K562 (cell line): ENCODE results near the gene EPHB2. TPM values are rescaled to one million over a fixed set of nuclear protein-coding genes. Genes with fewer than 3 reads are reported as not detected.

ENCODE experiments used
- ATAC-seq: fragments of 200-7000 bp; cut with Tn5 transposase; 3 replicates; pipeline ENCODE4 v1.9.1; 2020; ENCODE audit warnings: moderate library complexity
- BruUV-seq: library from RNA; stranded (reverse); fragments of 400-500 nt; replicated peaks from 2 replicates; lab custom pipeline; 2021; lab: Mats Ljungman, UMichigan
- CTCF ChIA-PET: fragments of 300-600 bp; formaldehyde crosslinking; extraction: SDS; loops from one replicate; lab custom pipeline; 2021; ENCODE audit warnings: low intra/inter-chr PET ratio; lab: Yijun Ruan, JAX
- POLR2A ChIA-PET: fragments of 300-600, 350-650 bp; sonication (Branson Sonifier 250); formaldehyde crosslinking; extraction: SDS; loops from one replicate; lab custom pipeline; 2021; ENCODE audit warnings: antibody characterized with exemption, inconsistent platforms; lab: Yijun Ruan, JAX
- DNase-seq, 4 experiments: peaks; one replicate each; pipeline versions ENCODE4 v3.0.0 to v3.0.0-alpha.2; 2011 to 2018; ENCODE audit warnings: low spot score in 3 of 4, mixed read lengths in 3 of 4; ENCODE audit errors: extremely low read depth in 1 of 4
- FAIRE-seq: peaks from 2 replicates; lab custom pipeline; 2011; peaks lifted over from hg19 to GRCh38; lab: Jason Lieb, UNC
- H2AFZ ChIP-seq: 2 replicates; pipeline ENCODE4 v1.6.0; 2011; ENCODE audit warnings: low read depth, low read length, control low read depth, inconsistent platforms
- H3K27ac ChIP-seq: fragments of 200-600 bp; 3 replicates; pipeline ENCODE4 v1.8.0; 2011; ENCODE audit warnings: low read depth, mild to moderate bottlenecking, control low read depth, inconsistent platforms, low read length, moderate library complexity, mixed read lengths; ENCODE audit errors: extremely low read depth
- H3K27me3 ChIP-seq, 2 experiments: fragments of 300-600 bp in 1 of 2; 2 replicates in 1 of 2; 3 replicates in 1 of 2; pipeline versions ENCODE4 v1.6.0 to v1.8.0; 2011; ENCODE audit warnings: inconsistent platforms in 2 of 2, low read length in 2 of 2, mild to moderate bottlenecking in 1 of 2, mixed read lengths in 1 of 2, moderate library complexity in 1 of 2; ENCODE audit not compliant: control insufficient read depth in 2 of 2, insufficient read depth in 2 of 2
- H3K36me3 ChIP-seq: fragments of 300-600 bp; 3 replicates; pipeline ENCODE4 v1.8.0; 2011; ENCODE audit warnings: mild to moderate bottlenecking, low read length, inconsistent platforms; ENCODE audit not compliant: control insufficient read depth, insufficient read depth
- H3K4me1 ChIP-seq, 2 experiments: fragments of 200-600 bp in 1 of 2; replicated peaks in 1 of 2; 2 replicates in 1 of 2; 3 replicates in 1 of 2; pipeline versions ENCODE4 v1.5.1 to v1.8.0; 2011; ENCODE audit warnings: inconsistent platforms in 2 of 2, low read length in 2 of 2, mild to moderate bottlenecking in 1 of 2, mixed read lengths in 1 of 2, moderate library complexity in 1 of 2; ENCODE audit not compliant: control insufficient read depth in 2 of 2, insufficient read depth in 2 of 2
- H3K4me2 ChIP-seq: 2 replicates; pipeline ENCODE4 v1.6.1; 2011; ENCODE audit warnings: low read length, control low read depth, inconsistent platforms, mixed read lengths; ENCODE audit not compliant: insufficient read depth
- H3K4me3 ChIP-seq: fragments of 200-600 bp; sonication (generic), shearing (Covaris generic); 2 replicates; pipeline ENCODE4 v1.5.1; 2016; ENCODE audit warnings: control low read depth, inconsistent platforms
- H3K79me2 ChIP-seq: fragments of 200-600 bp; 3 replicates; pipeline ENCODE4 v1.8.0; 2011; ENCODE audit warnings: low read length, inconsistent platforms; ENCODE audit not compliant: control insufficient read depth, insufficient read depth
- H3K9ac ChIP-seq, 2 experiments: 2 replicates each; pipeline versions ENCODE4 v1.6.0 to v1.6.1; 2011; ENCODE audit warnings: low read depth in 2 of 2, low read length in 2 of 2, control low read depth in 1 of 2, inconsistent platforms in 1 of 2, mild to moderate bottlenecking in 1 of 2, mixed read lengths in 1 of 2; ENCODE audit not compliant: insufficient read depth in 1 of 2
- H3K9me1 ChIP-seq: one replicate; pipeline ENCODE4 v1.6.0; 2011; ENCODE audit warnings: inconsistent platforms, mild to moderate bottlenecking, low read length, moderate library complexity; ENCODE audit not compliant: control insufficient read depth, insufficient read depth
- H3K9me3 ChIP-seq: replicated peaks from 2 replicates; pipeline ENCODE4 v1.5.1; 2011; ENCODE audit warnings: low read depth, low read length, inconsistent platforms; ENCODE audit not compliant: control insufficient read depth, insufficient read depth
- H4K20me1 ChIP-seq: replicated peaks from 2 replicates; pipeline ENCODE4 v1.6.1; 2011; ENCODE audit warnings: low read length, inconsistent platforms, mixed read lengths; ENCODE audit not compliant: control insufficient read depth, insufficient read depth
- BMI1 ChIP-seq: fragments of 150-350 bp; IDR thresholded peaks from 2 replicates; pipeline ENCODE4 v1.6.1; 2014; ENCODE audit warnings: low read length
- CCNT2 ChIP-seq: IDR thresholded peaks from 2 replicates; pipeline ENCODE4 v1.6.1; 2011; ENCODE audit warnings: borderline replicate concordance, low read depth, mild to moderate bottlenecking, moderate library complexity, mixed read lengths, low read length; ENCODE audit not compliant: insufficient read length; ENCODE audit errors: extremely low read depth
- COPS2 ChIP-seq: fragments of 450-650 bp; conservative IDR thresholded peaks from 2 replicates; pipeline ENCODE4 v1.6.1; 2016; ENCODE audit warnings: mild to moderate bottlenecking, moderate library complexity
- E2F6 ChIP-seq, 2 experiments: IDR thresholded peaks; 2 replicates each; pipeline ENCODE4 v1.6.1; 2011; ENCODE audit warnings: borderline replicate concordance in 1 of 2, control low read depth in 1 of 2, low read depth in 1 of 2, low read length in 1 of 2, mild to moderate bottlenecking in 1 of 2, mixed read lengths in 1 of 2, moderate library complexity in 1 of 2; ENCODE audit not compliant: insufficient read depth in 1 of 2, insufficient read length in 1 of 2, poor library complexity in 1 of 2, severe bottlenecking in 1 of 2; ENCODE audit errors: extremely low read depth in 1 of 2
- FOXM1 ChIP-seq, 2 experiments: fragments of 450-650 bp in 1 of 2; sonication (generic) in 1 of 2; formaldehyde crosslinking in 1 of 2; IDR thresholded peaks; 2 replicates each; pipeline versions ENCODE4 v1.6.1 to v1.9.0; 2017 to 2022; ENCODE audit warnings: low read depth in 2 of 2, mild to moderate bottlenecking in 2 of 2, missing genetic modification reagents in 1 of 2, moderate library complexity in 1 of 2
- MEF2D ChIP-seq: conservative IDR thresholded peaks from 2 replicates; pipeline ENCODE4 v1.6.1; 2016; ENCODE audit warnings: low read depth, missing genetic modification characterization, missing compliant biosample characterization
- MEIS2 ChIP-seq: fragments of 450-650 bp; IDR thresholded peaks from 2 replicates; pipeline ENCODE4 v1.6.1; 2014; ENCODE audit warnings: mild to moderate bottlenecking; ENCODE audit not compliant: partially characterized antibody
- SAFB2 ChIP-seq: fragments of 200-400 bp; formaldehyde crosslinking; IDR thresholded peaks from 2 replicates; pipeline ENCODE4 v1.6.1; 2018; ENCODE audit warnings: borderline replicate concordance, low read length, low read depth, moderate library complexity; ENCODE audit not compliant: severe bottlenecking
- SPI1 ChIP-seq: IDR thresholded peaks from 2 replicates; pipeline ENCODE4 v1.6.1; 2011; ENCODE audit warnings: low read depth, low read length, control low read depth, borderline replicate concordance
- THAP7 ChIP-seq: fragments of 250-450 bp; sonication (Bioruptor Pico); IDR thresholded peaks from 2 replicates; pipeline ENCODE4 v1.5.0; 2021
- U2AF1 ChIP-seq: fragments of 200-400 bp; formaldehyde crosslinking; optimal IDR thresholded peaks from 2 replicates; pipeline ENCODE3; 2017; ENCODE audit warnings: mild to moderate bottlenecking, low read depth, low read length, moderate library complexity
- ZBTB8A ChIP-seq: fragments of 450-650 bp; IDR thresholded peaks from 2 replicates; pipeline ENCODE4 v1.6.1; 2018; ENCODE audit warnings: mild to moderate bottlenecking, moderate library complexity; ENCODE audit not compliant: partially characterized antibody
- ZNF174 ChIP-seq: fragments of 250-450 bp; sonication (Bioruptor Pico); IDR thresholded peaks from 2 replicates; pipeline ENCODE4 v1.4.0; 2020; ENCODE audit warnings: mild to moderate bottlenecking
- ZNF239 ChIP-seq: fragments of 250-450 bp; sonication (Bioruptor Pico); IDR thresholded peaks from 2 replicates; pipeline ENCODE4 v1.4.0; 2020; ENCODE audit warnings: mild to moderate bottlenecking
- ZNF551 ChIP-seq: fragments of 250-450 bp; sonication (Bioruptor Pico); IDR thresholded peaks from 2 replicates; pipeline ENCODE4 v1.5.0; 2021; ENCODE audit warnings: mild to moderate bottlenecking, moderate library complexity
- ZNF717 ChIP-seq: fragments of 250-450 bp; sonication (Bioruptor Pico); IDR thresholded peaks from 2 replicates; pipeline ENCODE4 v1.5.0; 2021
- WGBS: fragments of 100-300 bp; shearing (Covaris generic); methylation state at CpG from one replicate; pipeline ENCODE4 v1.1.6; 2016; ENCODE audit warnings: low coverage, mixed read lengths; ENCODE audit not compliant: insufficient coverage; ENCODE audit errors: missing lambda C conversion rate; 5-methylcytosine and 5-hydroxymethylcytosine counted together
- in situ Hi-C: fragments of 300-500 bp; cut with MboI; formaldehyde crosslinking; loops from 4 replicates; pipeline ENCODE4 v1.15.0; 2018; ENCODE audit warnings: inconsistent platforms, mixed read lengths
- intact Hi-C: fragments of 100-400 bp; cut with micrococcal nuclease; formaldehyde crosslinking; loops from 2 replicates; pipeline ENCODE4 v1.14.2; 2022
- polyA plus RNA-seq, 8 experiments: library from polyadenylated mRNA; depleted of rRNA in 4 of 8; stranded (reverse) in 5 of 8; unstranded in 3 of 8; fragments of >200 nt; fragmentation: Nextera tagmentation in 2 of 8; fragmentation: Illumina TruSeq in 1 of 8; extraction: Ambion mirVana in 2 of 8; extraction: Trizol in 1 of 8; gene quantifications; 2 replicates each; pipeline versions ENCODE4 v1.2.1 to v1.2.3, GENCODE V29; 2011 to 2014; ENCODE audit warnings: inconsistent platforms in 1 of 8, missing spikeins in 1 of 8
- total RNA-seq, 7 experiments: library from RNA; depleted of rRNA in 6 of 7; stranded (reverse); fragments of >200 nt in 6 of 7; fragmentation: Illumina TruSeq in 2 of 7; extraction: Trizol in 2 of 7; gene quantifications; 2 replicates each; pipeline versions ENCODE4 v1.2.1 to v1.2.3, GENCODE V29; 2011 to 2021; ENCODE audit warnings: low replicate concordance in 1 of 7

EPHB2 gene
- total and polyA plus RNA-seq, 9 of the 15 experiments (the other 6 are each of a cell fraction or from before 2014, with no cell fraction given): not detected

- CTCF ChIA-PET: no interaction called here
- no peaks in the 10 kb centered on the region for H3K9me1 ChIP-seq
- intact Hi-C loops: no loop called here
- no peak overlapping the region for H3K27ac ChIP-seq
- H3K79me2 ChIP-seq: no peaks in the 10 kb centered on the region
- FAIRE-seq (no peak), DNase-seq (no peak)
- H3K4me3 ChIP-seq: no peak overlapping the region
- H3K9me3 ChIP-seq: no peaks in the 10 kb centered on the region
- TF ChIP-seq CCNT2 (no peak), ZNF717 (CRISPR knock-in tag) (no peak), BMI1 (no peak), MEF2D (tag) (no peak), U2AF1 (no peak), SAFB2 (no peak), ZNF551 (CRISPR knock-in tag) (no peak), COPS2 (no peak), MEIS2 (no peak), THAP7 (CRISPR knock-in tag) (no peak), ZBTB8A (no peak), ZNF239 (no peak), FOXM1 (IDR thresholded peaks at IDR 0.05; ENCODE audit: low read depth) (no peak), FOXM1 (CRISPR knock-in tag; IDR thresholded peaks at IDR 0.05; ENCODE audit: low read depth) (no peak), E2F6 (IDR thresholded peaks at IDR 0.05; ENCODE audit: borderline replicate concordance in 1 of 2, extremely low read depth in 1 of 2, insufficient read depth in 1 of 2, insufficient read length in 1 of 2, low read depth in 1 of 2, low read length in 1 of 2, poor library complexity in 1 of 2, severe bottlenecking in 1 of 2) (no peak), SPI1 (no peak), ZNF174 (CRISPR knock-in tag) (no peak)
- TF ChIP-seq, all 486 proteins: peak for 0
- 2% methylated on average over 9 of the region's 9 CpGs for WGBS
- Histone ChIP-seq H3K4me2 (no peak overlapping the region), H3K27me3 (peaks cover 24 to 72% of the 10 kb centered on the region in 2 experiments), H2AFZ (no peak overlapping the region), H3K9ac (no peak overlapping the region), H3K4me1 (peaks cover 0 to 4% of the 10 kb centered on the region in 2 experiments; a peak in 1 of 5 replicates), H4K20me1 (no peaks in the 10 kb centered on the region; the same call in none of the 2 replicates), H3K36me3 (no peaks in the 10 kb centered on the region)
- BruUV-seq: no TSS peak
- ATAC-seq: no peak
- in situ Hi-C loops: no loop called here
- POLR2A ChIA-PET: no interaction called here
Observed at GRCh38 chr1:22958556-22958955, 247.9 kb downstream of the EPHB2 start.
